ENCODE results near the gene ETS1.

DNA sequence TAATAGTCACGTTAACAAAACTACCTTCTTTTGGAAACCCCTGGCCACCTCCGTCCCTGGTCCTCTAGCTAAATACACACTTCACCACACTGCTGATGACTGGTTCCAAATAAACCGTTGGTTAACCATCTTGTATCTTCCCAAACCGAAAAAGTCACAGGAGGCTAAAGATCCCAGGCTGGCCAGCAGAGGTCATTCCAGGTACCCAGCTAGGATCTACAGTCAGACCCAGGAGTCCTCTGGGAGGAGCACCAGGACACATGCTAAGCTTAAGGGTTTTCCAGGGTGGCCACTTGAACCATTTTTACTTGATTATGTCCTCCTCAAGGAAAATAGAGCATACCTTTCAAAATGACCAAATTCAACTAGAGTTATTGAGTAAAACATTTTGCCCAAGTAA, 103.2 kb downstream of the ETS1 start:
- TF ChIP-seq, protein P1, sequence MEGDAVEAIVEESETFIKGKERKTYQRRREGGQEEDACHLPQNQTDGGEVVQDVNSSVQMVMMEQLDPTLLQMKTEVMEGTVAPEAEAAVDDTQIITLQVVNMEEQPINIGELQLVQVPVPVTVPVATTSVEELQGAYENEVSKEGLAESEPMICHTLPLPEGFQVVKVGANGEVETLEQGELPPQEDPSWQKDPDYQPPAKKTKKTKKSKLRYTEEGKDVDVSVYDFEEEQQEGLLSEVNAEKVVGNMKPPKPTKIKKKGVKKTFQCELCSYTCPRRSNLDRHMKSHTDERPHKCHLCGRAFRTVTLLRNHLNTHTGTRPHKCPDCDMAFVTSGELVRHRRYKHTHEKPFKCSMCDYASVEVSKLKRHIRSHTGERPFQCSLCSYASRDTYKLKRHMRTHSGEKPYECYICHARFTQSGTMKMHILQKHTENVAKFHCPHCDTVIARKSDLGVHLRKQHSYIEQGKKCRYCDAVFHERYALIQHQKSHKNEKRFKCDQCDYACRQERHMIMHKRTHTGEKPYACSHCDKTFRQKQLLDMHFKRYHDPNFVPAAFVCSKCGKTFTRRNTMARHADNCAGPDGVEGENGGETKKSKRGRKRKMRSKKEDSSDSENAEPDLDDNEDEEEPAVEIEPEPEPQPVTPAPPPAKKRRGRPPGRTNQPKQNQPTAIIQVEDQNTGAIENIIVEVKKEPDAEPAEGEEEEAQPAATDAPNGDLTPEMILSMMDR (IDR thresholded peaks at IDR 0.05), result peak; percentile 79
- TF ChIP-seq POLR2AphosphoS5 (IDR thresholded peaks at IDR 0.05; ENCODE audit: low read depth, low read length) (no peak), SIN3A (IDR thresholded peaks at IDR 0.05; ENCODE audit: borderline replicate concordance, insufficient read depth, low read depth, low read length) (no peak)
- TF ChIP-seq, protein P2, sequence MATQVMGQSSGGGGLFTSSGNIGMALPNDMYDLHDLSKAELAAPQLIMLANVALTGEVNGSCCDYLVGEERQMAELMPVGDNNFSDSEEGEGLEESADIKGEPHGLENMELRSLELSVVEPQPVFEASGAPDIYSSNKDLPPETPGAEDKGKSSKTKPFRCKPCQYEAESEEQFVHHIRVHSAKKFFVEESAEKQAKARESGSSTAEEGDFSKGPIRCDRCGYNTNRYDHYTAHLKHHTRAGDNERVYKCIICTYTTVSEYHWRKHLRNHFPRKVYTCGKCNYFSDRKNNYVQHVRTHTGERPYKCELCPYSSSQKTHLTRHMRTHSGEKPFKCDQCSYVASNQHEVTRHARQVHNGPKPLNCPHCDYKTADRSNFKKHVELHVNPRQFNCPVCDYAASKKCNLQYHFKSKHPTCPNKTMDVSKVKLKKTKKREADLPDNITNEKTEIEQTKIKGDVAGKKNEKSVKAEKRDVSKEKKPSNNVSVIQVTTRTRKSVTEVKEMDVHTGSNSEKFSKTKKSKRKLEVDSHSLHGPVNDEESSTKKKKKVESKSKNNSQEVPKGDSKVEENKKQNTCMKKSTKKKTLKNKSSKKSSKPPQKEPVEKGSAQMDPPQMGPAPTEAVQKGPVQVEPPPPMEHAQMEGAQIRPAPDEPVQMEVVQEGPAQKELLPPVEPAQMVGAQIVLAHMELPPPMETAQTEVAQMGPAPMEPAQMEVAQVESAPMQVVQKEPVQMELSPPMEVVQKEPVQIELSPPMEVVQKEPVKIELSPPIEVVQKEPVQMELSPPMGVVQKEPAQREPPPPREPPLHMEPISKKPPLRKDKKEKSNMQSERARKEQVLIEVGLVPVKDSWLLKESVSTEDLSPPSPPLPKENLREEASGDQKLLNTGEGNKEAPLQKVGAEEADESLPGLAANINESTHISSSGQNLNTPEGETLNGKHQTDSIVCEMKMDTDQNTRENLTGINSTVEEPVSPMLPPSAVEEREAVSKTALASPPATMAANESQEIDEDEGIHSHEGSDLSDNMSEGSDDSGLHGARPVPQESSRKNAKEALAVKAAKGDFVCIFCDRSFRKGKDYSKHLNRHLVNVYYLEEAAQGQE (IDR thresholded peaks at IDR 0.05; ENCODE audit: insufficient read depth in 1 of 2, low read depth in 2 of 2, low read length in 1 of 2), result no peak
